HFF-Myc (cell line): ENCODE measurements around the gene HERPUD1.

ENCODE experiments used
- DNase-seq: peaks from one replicate; pipeline ENCODE4 v3.0.0-alpha.2; 2011; ENCODE audit warnings: low read depth; ENCODE audit errors: extremely low read depth
- H3K4me3 ChIP-seq: replicated peaks from 2 replicates; pipeline ENCODE4 v1.5.1; 2011; ENCODE audit warnings: low read depth, mild to moderate bottlenecking, control low read depth, low read length
- TF ChIP-seq, protein P1 (sequence below): IDR thresholded peaks from 2 replicates; pipeline ENCODE4 v1.5.1; 2012; ENCODE audit warnings: mild to moderate bottlenecking, low read depth, low read length, control low read depth; ENCODE audit errors: missing control alignments

The HERPUD1 gene

GRCh38 chr16:56886826-56887225 is 45.1 kb upstream of the HERPUD1 start:
- H3K4me3 ChIP-seq, result no peak overlapping the region
- no peak for DNase-seq
- TF ChIP-seq, protein P1, sequence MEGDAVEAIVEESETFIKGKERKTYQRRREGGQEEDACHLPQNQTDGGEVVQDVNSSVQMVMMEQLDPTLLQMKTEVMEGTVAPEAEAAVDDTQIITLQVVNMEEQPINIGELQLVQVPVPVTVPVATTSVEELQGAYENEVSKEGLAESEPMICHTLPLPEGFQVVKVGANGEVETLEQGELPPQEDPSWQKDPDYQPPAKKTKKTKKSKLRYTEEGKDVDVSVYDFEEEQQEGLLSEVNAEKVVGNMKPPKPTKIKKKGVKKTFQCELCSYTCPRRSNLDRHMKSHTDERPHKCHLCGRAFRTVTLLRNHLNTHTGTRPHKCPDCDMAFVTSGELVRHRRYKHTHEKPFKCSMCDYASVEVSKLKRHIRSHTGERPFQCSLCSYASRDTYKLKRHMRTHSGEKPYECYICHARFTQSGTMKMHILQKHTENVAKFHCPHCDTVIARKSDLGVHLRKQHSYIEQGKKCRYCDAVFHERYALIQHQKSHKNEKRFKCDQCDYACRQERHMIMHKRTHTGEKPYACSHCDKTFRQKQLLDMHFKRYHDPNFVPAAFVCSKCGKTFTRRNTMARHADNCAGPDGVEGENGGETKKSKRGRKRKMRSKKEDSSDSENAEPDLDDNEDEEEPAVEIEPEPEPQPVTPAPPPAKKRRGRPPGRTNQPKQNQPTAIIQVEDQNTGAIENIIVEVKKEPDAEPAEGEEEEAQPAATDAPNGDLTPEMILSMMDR, result no peak

DNA sequence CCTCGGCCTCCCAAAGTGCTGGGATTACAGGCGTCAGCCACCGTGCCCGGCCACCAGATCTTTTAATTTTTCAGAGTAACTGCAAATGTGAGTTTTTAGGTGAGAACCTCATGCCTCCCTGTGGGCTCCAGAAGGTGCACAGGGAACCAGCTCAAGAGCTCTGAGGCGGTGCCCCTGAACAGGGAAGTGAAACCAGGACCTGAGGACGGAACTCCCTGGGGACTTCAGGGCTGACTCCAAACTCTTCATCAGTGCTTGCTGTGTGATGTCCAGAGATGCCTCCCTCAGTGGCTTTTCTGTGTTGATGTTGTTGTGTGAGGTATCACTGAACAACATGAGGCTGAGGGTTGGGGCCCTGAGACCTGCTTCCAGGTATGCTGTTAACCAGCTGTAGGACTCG is 43.1 kb upstream of the HERPUD1 start:
- no peak overlapping the region for H3K4me3 ChIP-seq
- DNase-seq, result no peak
- TF ChIP-seq, protein P1, result no peak

DNA sequence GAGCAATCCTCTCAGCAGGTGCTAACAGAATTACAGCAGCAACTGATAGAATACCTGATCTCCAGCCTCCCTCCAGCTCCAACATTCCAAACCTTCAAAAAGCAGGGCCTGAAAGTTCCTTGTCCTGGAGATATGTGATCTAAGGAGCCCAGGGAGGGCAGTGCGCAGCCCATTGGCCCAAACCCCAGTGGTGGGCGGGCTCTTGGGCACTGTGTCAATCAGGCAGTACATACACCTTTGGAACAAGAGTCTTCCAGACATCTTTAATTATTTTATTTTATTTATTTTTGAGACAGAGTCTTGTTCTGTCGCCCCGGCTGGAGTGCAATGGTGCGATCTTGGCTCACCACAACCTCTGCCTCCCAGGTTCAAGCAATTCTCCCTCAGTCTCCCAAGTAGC is 42.7 kb upstream of the HERPUD1 start:
- TF ChIP-seq, protein P1, result no peak
- DNase-seq, result no peak
- H3K4me3 ChIP-seq, result no peak overlapping the region

DNA sequence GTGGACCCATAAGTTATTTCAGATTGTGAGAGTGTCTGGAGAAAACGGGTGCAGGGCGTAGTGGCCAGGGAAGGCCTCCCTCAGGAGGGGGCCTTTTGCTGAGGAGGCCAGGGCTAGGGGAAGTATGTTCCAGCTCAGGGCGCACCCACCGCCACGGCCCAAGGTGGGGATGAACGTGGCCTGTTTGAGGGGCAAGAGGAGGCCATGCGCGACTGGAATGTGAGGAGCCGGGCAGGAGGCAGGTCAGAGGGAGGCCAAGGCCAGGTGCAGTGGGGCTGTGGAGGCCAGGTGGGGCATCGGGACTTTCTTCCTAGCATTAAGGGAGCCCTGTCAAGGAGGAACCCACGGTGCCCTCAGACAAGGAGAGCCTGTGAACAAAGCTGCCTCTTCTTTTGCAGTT is 40.3 kb upstream of the HERPUD1 start:
- TF ChIP-seq, protein P1, result no peak
- H3K4me3 ChIP-seq, result no peak overlapping the region
- no peak for DNase-seq

DNA sequence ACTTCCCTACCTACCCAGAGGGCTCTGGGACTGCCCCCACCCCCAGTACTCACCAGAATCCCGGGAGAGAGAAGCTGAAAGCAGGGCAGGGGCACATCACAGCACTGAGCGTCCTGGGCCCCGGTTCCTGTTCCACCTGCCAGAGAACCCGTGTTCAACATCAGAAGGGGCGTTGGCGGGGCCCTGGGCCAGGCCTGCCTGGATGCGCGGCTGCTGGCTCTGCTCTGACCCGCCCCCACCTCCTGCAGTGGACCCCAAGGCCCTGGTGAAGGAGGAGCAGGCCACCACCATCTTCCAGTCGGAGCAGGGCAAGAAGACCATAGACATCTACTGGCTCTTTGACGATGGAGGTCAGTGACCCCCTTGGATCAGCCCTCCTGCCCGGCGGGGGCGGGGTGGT is 39.2 kb upstream of the HERPUD1 start:
- no peak for DNase-seq
- H3K4me3 ChIP-seq, result no peak overlapping the region
- TF ChIP-seq, protein P1, result no peak

DNA sequence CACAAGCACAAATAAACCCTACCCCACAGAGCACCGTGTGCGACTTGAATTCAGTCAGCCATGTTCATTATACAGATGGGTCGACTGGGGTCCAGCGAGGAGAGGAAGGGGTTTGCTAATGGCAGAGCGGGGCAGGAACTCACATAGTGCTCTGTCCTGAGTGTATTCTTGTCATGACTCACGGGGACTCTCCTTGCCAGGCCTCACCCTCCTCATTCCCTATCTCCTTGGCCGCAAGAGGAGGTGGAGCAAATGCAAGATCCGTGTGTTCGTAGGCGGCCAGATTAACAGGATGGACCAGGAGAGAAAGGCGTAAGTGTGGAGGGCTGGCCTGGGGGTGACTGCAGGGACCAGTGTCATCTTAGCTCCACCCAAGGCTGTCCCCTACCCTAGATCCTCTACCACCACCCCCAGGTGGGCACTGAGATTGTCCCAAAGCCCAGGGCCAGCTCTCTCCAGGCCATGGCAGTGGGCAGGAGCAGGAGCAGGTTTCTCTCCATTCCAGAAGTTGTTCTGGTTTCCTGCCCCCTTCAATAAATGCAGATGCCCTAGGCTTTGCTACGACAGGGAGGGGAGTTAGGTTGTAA is 37.5 kb upstream of the HERPUD1 start:
- TF ChIP-seq, protein P1, result no peak
- no peak for DNase-seq
- no peak overlapping the region for H3K4me3 ChIP-seq

DNA sequence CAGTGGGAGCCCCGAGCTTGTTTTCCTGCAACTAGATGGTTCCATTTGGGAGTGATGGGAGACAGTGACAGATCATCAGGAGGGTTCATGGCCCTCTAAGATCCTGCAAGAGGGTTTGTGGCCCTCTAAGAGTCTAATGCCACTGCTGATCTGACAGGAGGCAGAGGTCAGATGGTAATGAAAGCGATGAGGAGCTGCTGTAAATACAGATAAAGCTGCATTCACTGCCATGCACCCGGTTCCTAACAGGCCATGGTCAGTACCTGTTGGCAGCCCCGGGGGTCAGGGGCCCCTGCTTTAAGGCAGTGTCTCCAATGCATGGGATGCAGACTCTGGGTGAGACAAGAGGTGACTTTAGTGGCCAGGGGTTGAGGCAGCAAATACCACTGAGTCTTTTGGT is 36.1 kb upstream of the HERPUD1 start:
- DNase-seq, result no peak
- TF ChIP-seq, protein P1, result no peak
- no peak overlapping the region for H3K4me3 ChIP-seq
